RWPE2 (cell line): ENCODE results near the gene ALS2CL.
"Not testable (repeated sequence)": the region's sequence is repeated elsewhere in the genome, so short reads cannot be mapped to it uniquely, and the experiment has no call there.

Experiments used
- ATAC-seq: fragments of 200-7000 bp; cut with Tn5 transposase; 3 replicates; pipeline ENCODE4 v1.9.1; 2021; ENCODE audit warnings: low read depth
- DNase-seq: peaks from one replicate; pipeline ENCODE4 v3.0.0-alpha.2; 2020; ENCODE audit warnings: low spot score
- H3K27ac ChIP-seq: fragments of 450-650 bp; 2 replicates; pipeline ENCODE4 v1.5.1; 2017; ENCODE audit warnings: mild to moderate bottlenecking; ENCODE audit not compliant: poor library complexity, severe bottlenecking
- H3K27me3 ChIP-seq: fragments of 250-450 bp; sonication (Bioruptor Pico); 2 replicates; pipeline ENCODE4 v1.5.1; 2021; ENCODE audit warnings: mild to moderate bottlenecking, moderate library complexity; ENCODE audit not compliant: insufficient read depth, poor library complexity, severe bottlenecking
- H3K36me3 ChIP-seq: fragments of 250-450 bp; sonication (Bioruptor Pico); 2 replicates; pipeline ENCODE4 v1.5.1; 2020; ENCODE audit warnings: low read depth, mild to moderate bottlenecking, moderate library complexity
- H3K4me1 ChIP-seq: fragments of 250-450 bp; sonication (Bioruptor Pico); 2 replicates; pipeline ENCODE4 v1.5.1; 2021; ENCODE audit warnings: mild to moderate bottlenecking, moderate library complexity; ENCODE audit not compliant: insufficient read depth, poor library complexity, severe bottlenecking
- H3K4me3 ChIP-seq: fragments of 250-450 bp; sonication (Bioruptor Pico); 2 replicates; pipeline ENCODE4 v1.5.1; 2021; ENCODE audit warnings: mild to moderate bottlenecking, moderate library complexity; ENCODE audit not compliant: severe bottlenecking
- H3K9me3 ChIP-seq: fragments of 250-450 bp; sonication (Bioruptor Pico); 2 replicates; pipeline ENCODE4 v1.5.1; 2021; ENCODE audit warnings: mild to moderate bottlenecking, moderate library complexity; ENCODE audit not compliant: severe bottlenecking
- CTCF ChIP-seq: fragments of 450-650 bp; IDR thresholded peaks from one replicate; pipeline ENCODE4 v1.5.1; 2017; ENCODE audit warnings: mild to moderate bottlenecking, moderate library complexity; ENCODE audit not compliant: poor library complexity, severe bottlenecking

Gene ALS2CL

GRCh38 chr3:46693038-46693891 is at the start of gene ALS2CL:
ALS2CL (minus strand) TSS chr3:46693679; CDS start chr3:46689440, 4,239 bp downstream.
- Histone ChIP-seq H3K36me3 (peaks cover 37% of the 10 kb centered on the region), H3K4me3 (peak within 1 kb of the TSS; percentile 80), H3K27ac (peak within 1 kb of the TSS; percentile 97), H3K27me3 (no peaks in the 10 kb centered on the region), H3K4me1 (peaks cover 26% of the 10 kb centered on the region), H3K9me3 (no peaks in the 10 kb centered on the region)
- TF ChIP-seq CTCF, result no peak
- peak; percentile 86 for DNase-seq
- ATAC-seq, result peak; percentile 51

DNA sequence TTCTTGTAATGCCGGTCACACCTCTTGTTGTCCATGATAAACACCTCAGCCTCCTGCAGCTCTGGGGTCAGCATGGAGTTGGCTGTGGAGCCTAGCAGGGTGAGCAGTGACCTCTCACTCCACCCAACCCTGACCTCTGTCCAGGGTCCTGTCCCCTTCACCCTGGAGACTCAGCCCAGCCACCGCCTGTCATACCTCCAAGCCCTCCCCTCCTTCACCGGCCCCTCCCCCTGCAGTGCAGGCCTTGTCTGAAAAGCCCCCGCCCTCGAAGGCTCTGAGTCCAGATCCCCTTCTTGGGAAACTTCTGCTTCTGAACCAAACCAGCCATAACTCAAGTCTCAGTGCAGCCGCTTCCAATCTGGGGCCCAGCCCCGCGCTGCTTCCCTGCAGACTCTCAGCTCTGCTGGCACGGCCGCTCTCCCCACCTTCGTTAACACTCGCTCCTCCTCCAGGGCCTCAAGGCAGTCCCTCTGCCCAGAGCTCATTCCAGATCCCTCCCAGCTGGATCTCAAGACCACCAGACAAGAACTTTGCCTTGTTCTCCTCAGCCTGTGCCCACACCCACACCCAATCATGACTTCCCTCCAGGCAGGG is 49.6 kb upstream of the ALS2CL start:
- no peaks in the 10 kb centered on the region for H3K9me3 ChIP-seq
- no peak overlapping the region for H3K27ac ChIP-seq
- H3K4me1 ChIP-seq, result no peaks in the 10 kb centered on the region
- H3K4me3 ChIP-seq, result no peak overlapping the region
- ATAC-seq, result no peak
- no peaks in the 10 kb centered on the region for H3K36me3 ChIP-seq
- no peak for DNase-seq
- TF ChIP-seq CTCF, result no peak
- no peaks in the 10 kb centered on the region for H3K27me3 ChIP-seq

DNA sequence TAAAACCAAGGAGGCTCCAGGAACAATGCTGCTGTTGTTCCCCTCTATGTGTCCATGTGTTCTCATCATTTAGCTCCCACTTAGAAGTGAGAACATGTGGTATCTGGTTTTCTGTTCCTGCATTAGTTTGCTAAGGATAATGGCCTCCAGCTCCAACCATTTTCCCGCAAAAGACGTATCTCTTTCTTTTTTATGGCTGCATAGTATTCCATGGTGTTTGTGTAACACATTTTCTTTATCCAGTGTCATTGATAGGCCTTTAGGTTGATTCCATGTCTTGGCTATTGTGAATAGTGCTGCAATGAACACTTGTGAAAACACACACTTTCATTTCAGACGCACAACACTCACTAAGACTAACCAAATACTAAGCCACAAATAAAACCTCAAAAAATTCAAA is 46.1 kb upstream of the ALS2CL start:
- H3K27ac ChIP-seq, H3K4me3 ChIP-seq, H3K4me1 ChIP-seq, DNase-seq, H3K27me3 ChIP-seq, H3K9me3 ChIP-seq, H3K36me3 ChIP-seq, ATAC-seq: not testable (repeated sequence)

GRCh38 chr3:46737329-46737731 is 43.9 kb upstream of the ALS2CL start:
- H3K27ac ChIP-seq, result no peak overlapping the region
- no peak for ATAC-seq
- no peaks in the 10 kb centered on the region for H3K27me3 ChIP-seq
- H3K36me3 ChIP-seq, result no peaks in the 10 kb centered on the region
- TF ChIP-seq CTCF, result no peak
- DNase-seq, result no peak
- H3K9me3 ChIP-seq, result no peaks in the 10 kb centered on the region
- H3K4me1 ChIP-seq, result no peaks in the 10 kb centered on the region
- H3K4me3 ChIP-seq, result no peak overlapping the region

DNA sequence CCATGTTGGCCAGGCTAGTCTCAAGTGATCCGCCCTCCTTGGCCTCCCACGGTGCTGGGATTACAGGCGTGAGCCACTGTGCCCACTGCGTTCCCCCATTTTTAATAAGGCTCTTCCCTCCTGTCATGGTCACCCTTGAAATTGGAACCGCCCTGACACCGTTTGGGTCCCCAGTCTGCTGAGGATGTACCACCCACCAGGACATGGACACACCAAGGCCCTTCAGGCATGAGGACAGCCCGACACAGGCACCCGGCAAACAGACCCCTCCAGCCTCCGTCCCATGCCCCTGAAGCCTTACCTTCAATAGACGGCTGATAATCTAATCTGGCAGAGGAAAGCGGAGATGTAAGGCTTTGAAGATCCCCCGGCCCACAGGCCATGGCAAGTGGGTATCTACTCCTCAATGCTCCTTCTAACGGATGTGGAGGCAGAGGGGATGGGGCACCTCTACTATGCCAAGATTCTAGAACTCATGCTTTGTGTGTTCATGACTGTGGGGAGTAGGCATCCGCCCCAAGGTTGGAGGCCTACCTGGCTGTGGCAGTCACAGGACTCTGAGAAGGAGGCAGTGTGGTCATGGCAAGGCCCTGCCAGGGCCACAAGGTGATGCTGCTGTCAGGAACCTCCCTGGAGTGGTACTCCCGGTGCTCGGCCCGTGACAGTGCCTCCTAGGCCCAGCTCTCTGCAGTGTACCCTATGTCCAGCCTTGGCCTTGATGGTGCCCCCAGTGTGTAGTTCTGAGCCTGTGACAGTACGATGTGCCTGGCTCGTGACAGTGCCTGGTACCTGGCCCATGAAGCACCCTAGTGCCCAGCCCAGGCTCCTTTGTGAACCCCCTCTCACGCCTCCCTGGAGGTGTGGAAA is 42.8 kb upstream of the ALS2CL start:
- Histone ChIP-seq H3K4me1 (no peaks in the 10 kb centered on the region), H3K4me3 (no peak overlapping the region), H3K9me3 (no peaks in the 10 kb centered on the region), H3K27me3 (no peaks in the 10 kb centered on the region), H3K27ac (no peak overlapping the region), H3K36me3 (no peaks in the 10 kb centered on the region)
- no peak for ATAC-seq
- DNase-seq, result no peak
- no peak for TF ChIP-seq CTCF
